SW 1271 (cell line): ENCODE results near the gene ATP6V0B.

Source experiments
- DNase-seq, 2 experiments: peaks; one replicate each; lab custom pipeline; 2025; lab: John Stamatoyannopoulos, UW

The ATP6V0B gene

DNA sequence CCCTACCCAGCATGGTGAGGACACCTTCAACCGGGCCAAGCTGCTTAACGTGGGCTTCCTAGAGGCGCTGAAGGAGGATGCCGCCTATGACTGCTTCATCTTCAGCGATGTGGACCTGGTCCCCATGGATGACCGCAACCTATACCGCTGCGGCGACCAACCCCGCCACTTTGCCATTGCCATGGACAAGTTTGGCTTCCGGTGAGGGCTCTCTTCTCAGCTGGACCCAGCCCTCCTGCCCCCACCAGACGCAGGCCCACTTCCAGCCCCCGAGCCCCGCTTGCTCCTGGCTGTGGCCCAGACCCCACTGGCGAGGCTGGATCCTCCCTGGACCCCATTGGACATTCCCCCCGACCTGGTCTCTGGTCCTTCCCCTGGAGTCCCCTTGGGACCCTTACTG is 10.1 kb downstream of the ATP6V0B start:
- DNase-seq: no peak

DNA sequence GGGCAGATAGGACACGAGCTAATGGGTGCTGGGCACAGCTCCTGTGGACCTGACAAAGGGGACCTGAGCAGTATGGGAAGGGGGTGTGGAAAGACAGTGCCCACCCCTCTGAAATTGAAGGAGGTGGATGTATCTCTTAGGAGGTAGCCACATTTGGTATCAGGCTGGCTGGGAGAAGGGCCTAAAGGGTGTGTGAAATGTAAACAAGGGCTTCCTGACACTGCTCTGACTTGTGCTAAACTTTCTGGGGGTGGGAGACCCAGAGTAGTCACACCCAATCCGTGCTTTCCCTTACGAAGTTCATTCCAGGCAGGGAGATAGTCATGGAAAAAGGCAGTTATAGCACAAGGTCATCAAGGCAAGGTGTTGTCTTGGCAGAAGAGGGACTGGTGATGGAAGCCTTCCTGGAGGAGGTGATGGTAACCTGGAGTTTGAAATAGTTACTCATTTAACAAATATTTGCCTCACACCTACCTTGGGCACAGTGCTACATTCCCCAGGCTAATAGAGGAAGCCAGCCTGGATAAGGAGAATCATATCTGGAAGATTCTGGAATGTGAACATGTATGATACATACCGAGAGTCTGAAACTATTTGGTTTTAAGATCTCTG is 11.3 kb downstream of the ATP6V0B start:
- no peak for DNase-seq

DNA sequence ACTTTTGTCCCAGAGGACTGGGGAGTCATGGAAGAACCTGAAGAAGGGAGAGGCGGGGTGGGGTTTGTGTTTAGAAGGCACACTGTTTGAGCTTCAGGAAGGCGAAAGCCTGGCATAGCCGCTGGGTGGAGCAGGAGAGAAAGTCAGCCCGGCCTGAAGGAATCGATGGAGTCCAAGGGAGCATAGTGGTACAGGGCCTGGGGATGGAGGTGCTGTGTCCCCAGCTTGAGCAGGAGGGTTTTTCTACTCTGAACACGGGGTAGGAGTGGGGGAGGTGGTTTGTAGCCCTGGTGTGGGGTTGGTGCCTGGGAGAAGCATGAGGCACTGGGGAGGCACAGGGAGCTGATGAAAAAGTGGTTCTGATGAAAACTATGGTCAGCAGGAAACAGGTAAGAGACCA is 12.0 kb downstream of the ATP6V0B start:
- no peak for DNase-seq

DNA sequence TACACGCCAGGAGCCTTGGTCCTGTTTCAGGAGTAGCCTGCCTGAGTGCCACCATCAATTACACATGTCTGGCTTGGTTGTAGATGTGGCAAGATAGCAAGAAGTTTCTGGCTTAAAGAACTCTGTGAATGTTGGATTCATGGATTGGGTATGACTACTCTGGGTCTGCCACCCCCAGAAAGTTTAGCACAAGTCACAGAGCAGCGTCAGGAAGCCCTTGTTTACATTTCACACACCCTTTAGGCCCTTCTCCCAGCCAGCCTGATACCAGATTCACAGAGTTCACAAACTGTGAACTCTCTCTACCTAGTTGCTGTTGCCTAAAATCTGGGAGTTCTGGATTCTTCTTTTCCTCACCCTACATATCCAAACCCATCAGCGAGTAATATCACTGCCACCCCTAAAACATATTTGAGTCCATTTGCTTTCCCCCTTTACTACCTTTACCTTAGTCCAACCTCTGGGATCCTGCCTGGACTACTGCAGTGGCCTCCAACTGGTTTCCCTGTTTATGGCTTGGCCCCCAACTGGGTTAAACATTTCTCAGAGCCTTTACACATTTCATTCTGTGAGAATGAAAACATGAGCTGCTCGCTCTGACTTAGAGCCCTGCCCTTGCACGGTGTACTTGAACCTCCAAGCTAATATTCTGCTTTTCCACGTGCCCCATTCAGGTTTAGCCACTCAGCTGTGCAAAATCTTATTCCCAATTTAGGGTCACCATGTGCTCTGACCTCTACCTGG is 12.6 kb downstream of the ATP6V0B start:
- no peak for DNase-seq

DNA sequence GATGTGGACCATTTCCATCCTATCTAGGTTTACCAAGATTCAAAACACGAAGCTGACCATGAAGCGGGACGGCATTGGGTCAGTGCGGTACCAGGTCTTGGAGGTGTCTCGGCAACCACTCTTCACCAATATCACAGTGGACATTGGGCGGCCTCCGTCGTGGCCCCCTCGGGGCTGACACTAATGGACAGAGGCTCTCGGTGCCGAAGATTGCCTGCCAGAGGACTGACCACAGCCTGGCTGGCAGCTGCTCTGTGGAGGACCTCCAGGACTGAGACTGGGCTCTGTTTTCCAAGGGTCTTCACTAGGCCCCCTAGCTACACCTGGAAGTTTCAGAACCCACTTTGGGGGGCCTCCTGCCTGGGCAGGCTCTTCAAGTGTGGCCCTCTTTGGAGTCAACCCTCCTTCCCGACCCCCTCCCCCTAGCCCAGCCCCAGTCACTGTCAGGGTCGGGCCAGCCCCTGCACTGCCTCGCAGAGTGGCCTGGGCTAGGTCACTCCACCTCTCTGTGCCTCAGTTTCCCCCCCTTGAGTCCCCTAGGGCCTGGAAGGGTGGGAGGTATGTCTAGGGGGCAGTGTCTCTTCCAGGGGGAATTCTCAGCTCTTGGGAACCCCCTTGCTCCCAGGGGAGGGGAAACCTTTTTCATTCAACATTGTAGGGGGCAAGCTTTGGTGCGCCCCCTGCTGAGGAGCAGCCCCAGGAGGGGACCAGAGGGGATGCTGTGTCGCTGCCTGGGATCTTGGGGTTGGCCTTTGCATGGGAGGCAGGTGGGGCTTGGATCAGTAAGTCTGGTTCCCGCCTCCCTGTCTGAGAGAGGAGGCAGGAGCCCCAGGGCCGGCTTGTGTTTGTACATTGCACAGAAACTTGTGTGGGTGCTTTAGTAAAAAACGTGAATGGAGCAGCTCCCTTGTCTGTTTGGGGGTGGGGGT is 15.8 kb downstream of the ATP6V0B start:
- DNase-seq: no peak

DNA sequence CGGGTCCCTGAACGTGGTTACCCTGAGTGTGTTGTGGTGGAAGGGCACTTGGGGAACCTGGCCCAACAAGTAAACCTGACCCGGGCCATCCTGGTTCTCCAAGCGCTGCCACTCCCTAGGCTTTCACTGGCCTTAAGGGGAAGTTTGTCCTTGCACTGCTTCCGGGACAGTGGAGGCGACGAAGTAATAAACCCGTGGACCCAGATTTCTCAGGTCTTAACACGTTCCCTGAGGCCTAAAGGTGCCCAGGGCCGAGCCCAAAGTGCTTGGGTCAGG is 16.4 kb downstream of the ATP6V0B start:
- peak in 1 of 2 experiments; percentile 67 for DNase-seq

DNA sequence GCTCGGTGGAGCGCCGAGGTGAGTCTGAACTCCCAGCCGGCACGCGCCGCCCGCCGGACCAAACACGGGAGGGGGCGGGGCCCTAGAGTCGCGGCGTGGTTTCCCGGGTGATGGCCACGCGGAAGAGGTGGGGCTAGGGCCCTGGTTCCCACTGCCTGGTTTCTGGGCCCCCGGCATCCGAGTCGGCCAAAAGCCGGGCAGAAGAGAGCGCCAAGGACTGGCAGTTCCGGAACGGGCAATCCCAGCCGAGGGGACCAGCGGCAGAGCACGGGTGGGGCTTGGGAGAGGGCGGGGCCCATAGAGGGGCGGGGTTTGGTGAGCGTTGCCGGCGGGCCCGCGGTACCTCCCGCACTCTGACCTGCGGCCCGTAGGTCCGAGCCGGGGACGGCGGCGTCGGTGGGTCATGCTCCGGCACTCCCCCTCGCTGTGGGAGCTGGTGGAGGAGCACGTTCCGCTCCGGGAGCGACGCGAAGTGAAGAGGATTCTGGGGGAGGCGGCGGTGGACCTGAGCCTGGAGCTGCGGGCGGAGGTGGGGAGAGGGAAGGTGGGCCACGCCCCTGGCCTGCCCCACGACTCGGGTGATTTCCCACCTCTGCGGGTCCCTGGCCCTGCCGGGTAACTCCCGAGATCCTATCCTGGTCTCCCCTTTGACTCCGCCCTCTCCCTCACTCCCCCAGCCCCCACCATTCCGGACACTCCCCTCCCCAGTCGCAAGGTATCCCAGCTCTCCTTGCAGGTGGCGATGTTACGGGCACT is 16.9 kb downstream of the ATP6V0B start, which contains the start of gene CCDC24:
Gene CCDC24, plus strand, starts transcription at position 124 of the 756 bp plus-strand sequence. Its CDS starts 280 bp downstream, at position 404.
- peak; percentile 34 to 81 for DNase-seq

DNA sequence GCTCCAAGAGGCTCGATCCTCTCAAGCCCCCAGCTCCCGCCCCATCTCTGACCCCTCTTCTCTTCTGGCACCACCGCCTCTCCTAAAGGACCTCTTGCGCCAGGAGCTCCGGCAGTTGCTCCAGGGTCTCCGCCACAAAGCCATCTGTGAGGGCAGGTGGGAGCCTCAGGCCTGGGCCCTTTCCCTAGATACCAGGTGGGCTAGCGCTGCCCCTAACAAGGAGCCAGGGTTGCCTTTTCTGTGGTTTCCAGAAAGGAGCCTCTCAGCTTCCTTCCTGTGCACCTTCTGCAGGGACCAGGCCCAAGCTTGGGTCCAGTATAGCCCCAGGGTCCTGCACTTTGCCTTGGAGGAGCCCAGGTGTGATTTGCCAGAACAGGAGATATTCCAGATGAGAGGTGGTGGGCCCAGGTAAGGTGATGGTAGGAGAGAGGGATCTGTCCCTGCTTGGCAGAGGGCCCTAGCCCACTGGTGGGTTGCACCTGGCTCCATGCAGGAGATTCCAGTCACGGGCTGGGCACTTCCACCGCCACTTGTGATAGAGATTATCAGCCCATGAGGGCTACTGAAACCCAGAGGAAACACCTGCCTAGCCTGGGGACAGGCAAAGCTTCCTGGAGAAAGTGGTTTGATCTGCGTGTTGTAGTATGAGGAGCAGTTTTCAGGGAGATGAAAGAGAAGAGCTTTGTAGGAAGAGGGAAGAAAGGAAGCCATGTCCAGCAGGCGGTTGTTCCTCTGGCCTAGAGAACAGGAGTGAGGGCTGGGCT is 17.7 kb downstream of the ATP6V0B start:
- DNase-seq: no peak

DNA sequence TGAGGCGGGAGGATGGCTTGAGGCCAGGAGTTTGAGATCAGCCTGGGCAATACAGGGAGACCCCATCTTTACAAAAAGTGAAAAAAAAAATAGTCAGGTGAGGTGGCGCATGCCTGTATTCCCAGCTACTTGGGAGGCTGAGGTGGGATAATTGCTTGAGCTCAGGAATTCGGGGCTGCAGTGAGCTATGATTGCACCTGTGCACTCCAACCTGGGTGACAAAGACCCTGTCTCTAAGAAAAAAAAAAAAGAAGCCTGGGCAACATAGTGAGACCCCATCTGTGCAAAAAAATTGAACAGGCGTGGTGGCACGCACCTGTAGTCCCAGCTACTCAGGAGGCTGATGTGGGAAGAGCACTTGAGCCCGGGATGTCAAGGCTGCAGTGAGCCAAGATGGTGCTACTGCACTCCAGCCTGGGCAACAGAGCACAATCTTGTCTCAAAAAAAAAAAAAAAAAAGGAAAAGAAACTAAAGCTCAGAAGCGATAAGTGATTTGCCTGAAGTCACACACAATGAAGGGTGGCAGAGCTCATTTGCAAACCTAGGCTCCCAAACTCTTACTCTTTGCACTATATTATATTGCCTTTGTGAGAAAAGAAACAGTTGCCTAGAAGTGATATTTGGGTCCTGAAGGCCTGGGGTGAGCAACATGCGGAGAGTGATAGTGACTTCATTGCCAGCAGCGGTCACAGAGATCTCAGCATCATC is 18.6 kb downstream of the ATP6V0B start:
- no peak for DNase-seq

DNA sequence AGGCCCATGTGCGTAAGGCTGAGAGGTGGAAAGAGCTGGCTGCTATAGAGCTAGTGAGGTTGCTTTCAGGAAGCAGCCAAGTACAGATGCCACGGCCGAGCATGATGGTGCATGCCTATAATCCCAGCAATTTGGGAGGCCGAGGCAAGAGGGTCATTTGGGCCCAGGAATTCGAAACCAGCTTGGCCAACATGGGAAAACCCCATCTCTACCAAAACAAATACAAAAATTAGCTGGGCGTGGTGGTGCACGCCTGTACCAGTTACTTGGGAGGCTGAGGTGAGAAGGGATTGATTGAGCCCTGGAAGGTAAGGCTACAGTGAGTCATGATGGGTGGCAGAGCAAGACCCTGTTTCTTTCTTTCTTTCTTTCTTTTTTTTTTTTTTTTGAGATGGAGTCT is 19.3 kb downstream of the ATP6V0B start:
- DNase-seq: no peak

DNA sequence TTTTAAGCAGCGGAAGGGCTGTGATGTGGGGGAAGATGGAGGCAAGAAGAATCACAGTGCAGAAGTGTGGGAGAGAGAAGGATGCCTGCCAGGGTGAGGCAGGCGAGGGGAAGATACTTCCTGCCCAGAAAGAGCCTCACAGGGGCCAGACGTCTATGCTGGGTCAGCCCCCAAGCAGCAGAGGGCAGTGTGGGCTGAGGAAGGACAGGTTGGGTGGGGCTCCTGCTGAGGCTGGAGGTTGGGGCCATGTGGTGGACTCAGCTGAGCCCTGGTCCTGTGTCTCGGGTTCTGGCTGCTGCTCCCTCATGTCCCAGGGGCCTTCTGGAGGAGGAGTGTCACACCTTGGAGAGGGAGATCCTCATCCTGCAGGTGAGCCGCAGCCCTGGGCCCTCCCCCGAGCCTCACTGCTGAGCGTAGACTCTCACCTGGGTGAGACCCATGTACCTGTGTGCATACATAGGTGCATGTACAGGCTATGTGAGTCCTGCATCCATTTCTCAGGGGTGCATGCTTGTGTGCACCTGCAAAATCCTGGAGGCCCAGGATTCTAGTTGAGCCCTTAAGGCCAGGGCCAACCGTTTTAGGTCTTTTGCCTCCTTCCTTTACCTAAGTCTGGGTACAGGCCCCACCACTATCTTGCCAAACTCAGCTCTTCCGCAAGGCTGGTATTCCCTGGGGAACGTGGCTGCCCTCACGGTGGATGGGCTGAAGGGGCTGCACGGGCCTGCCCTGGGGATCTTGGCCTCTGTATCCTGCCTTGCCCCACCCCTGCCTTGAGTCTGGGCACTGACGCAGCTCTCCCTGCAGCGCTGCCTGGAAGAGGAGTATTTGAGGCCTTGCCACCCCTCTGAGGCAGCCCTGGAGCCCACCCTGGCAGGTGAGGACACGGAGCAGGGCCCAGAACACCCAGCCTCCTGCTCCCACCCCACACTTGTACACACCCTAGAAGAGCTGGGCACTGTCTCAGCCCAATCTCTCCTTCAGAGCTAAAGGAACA is 20.3 kb downstream of the ATP6V0B start:
- DNase-seq: peak in 1 of 2 experiments; percentile 30

DNA sequence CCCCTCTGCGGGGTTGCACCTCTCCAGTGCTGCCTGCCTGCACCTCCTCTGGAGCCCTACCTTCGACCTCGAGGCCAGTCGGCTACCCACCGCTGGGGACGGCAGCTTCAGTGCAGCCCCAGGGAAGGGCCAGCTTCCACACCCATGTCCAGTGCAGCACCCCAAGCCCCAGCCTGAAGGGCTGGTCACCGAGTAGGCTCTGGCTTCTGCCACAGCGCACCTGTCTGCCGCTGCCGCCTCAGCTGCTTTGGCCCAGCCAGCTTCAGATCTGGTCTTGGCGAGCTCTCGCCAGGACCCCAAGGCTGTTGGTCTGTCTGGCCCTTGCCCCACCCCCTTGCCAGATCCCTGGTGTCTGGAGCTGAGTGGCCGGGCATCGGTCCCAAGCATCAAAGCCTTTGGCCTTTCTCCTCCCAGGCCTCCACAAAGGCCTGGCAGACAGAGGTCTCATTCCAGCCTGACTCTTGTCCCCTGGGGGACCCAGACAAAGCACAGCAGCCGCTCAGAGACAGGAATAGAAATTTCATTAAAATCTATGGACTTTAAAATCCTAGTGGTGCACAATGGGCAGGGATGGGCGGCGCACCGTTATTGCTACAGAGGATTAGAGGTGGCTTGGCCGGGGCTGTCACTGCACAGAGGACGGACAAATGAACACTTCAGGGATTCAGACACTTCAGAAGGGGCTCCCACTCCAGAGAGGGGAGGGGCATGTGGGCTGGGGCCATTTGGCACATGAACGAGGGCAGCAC is 21.4 kb downstream of the ATP6V0B start:
- no peak for DNase-seq

DNA sequence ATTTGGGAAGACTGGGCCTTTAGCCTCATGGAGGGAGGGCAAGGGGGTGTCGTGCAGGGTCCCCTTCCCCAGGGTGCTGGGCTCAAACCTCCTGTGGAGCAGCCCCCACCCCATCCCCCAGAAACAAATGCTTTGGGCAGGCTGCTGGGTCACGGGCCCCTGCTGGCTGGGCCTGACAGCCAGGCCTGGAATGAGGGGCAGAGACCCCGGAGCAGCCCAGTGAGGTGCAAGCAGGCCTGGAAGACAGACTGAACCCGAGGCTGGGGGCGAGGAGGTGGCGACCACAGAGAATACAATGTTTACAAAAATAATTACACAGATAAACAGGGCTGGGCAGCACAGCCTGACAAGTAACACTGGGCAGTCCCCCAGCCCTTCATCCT is 22.0 kb downstream of the ATP6V0B start:
- DNase-seq: no peak

DNA sequence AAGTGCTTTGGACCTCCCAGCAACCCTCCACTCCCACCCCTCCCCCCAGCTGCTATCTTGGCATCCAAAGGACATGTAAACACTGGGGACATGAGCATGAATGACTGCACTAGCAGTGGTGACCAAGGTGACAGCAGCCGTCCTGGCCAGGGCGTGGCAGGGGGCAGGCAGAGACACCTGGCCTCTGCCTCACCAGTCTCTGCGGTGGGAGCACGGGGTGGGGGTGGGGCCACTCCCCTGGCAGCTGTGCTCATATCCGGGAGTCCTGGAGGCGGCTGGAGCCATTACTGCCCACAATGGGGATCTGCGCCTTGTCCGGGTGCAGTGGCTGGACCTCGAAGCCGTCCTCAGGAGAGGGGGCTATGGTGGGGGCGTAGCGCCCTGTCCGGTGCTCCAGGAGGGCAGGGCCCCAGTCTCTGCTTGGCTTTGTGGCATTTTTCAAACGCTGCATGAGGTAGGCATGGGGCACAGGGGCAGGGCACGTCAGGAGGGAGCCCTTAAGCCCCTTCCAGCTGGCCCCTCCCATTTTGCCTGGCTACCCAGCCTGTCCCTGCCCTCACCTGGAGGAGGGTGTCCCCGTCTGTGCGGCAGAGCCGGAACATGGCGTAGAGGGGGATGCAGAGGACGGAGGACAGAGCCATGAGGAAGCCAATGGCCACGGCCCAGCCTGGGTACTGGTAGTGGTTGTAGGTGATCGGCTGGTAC is 22.7 kb downstream of the ATP6V0B start:
- DNase-seq: no peak

DNA sequence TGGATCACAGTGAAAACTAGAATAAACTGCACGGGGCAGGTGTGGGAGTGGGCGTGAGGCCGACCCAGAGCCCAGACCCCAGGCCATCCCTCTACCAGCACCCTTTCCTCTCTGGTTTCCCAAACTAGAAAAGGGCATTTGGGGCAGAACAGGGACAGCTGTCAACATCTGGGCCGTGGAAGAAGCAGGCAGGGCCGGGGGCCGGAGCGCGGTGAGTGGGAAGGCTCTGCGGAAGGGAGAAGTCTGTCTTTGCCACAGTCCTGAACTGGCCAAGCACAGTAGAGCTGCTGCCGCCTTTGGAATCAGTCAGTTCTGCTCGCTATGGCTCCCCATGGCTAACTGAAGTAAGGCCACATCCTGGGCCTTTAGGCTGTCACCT is 23.2 kb downstream of the ATP6V0B start:
- DNase-seq: no peak

DNA sequence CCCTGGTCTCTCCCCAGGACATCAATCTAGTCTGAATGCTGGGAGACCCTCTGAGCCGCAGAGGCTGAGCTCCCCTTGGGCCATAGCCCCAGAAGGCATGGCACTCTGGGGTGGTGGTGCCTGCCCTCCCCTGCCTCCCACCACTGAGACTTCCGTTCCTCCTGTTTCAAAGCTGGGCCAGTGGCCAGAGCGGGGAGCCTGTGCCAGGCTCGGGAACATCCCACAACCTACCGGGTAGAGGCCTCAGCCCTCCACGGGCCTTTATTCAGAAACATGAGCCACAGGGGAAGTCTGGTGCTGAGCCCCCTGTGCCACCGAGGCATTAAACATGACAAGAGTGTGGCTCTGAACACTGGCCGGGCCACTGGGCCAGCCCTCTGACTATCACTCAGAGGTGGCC is 24.7 kb downstream of the ATP6V0B start:
- no peak for DNase-seq

DNA sequence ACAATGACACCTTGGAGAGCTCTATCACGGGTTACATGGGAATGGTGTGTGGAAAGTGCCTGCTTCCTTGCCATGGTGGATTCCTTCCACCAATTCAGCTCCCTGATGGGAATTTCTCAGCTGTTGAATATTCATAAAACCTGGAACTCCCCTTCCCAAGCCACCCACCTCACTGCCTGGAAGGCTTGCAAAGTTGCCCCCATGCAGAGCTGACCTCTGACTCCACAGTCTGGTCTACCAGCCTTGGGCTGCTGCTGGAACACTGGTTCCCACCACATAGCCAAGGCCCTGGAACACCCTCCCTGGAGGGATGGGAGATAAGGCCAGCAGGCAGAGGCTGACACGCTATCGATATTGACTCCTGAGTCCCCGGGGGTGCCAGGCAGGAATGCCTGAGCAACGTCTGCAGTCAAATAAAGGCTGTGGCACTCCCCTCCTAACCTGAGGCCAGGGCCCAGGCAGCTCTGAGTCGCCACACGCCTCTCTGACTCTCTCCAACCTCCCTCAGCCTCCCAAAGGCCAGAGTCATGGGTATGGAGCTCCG is 25.4 kb downstream of the ATP6V0B start:
- DNase-seq: no peak

DNA sequence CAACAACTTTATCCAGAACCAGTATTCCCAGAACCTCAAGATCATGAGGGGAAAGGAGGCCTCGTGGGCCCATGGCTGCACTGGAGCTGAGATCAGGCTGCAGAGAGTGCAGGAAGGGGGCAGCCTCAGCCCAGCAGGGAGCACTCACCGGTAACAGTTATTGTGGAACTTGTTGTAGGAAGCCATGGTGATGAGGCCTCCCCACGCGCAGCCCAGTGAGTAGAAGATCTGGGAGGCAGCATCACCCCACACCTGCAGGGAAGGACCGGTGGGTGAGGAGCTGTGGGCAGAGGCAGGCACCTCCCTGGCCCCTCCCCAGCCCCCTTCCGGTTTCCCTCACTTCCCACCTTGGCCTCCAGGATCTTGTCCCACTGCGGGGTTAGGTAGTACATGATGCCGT is 27.4 kb downstream of the ATP6V0B start:
- no peak for DNase-seq
